Mammary epithelial cell (primary cell): Measurements from ENCODE around the gene SCUBE3.

Experiments used
- CTCF ChIP-seq, 2 donors: IDR thresholded peaks in 1 of 2; conservative IDR thresholded peaks in 1 of 2; 2 replicates each; pipeline ENCODE4 v1.5.1; 2011 to 2012; ENCODE audit warnings: inconsistent platforms in 2 of 2, low read length in 2 of 2, mild to moderate bottlenecking in 2 of 2, control low read depth in 1 of 2, low read depth in 1 of 2; ENCODE audit not compliant: insufficient read depth in 1 of 2; ENCODE audit errors: extremely low read depth in 1 of 2
- EZH2 ChIP-seq: IDR thresholded peaks from 2 replicates; pipeline ENCODE4 v1.6.1; 2012; ENCODE audit warnings: low read length, inconsistent platforms, borderline replicate concordance

GRCh38 chr6:35219683-35220326 lies 6.0 kb downstream of the SCUBE3 start:
- TF ChIP-seq CTCF (conservative IDR thresholded peaks at IDR 0.05 in 1 of 2, IDR thresholded peaks at IDR 0.05 in 1 of 2; ENCODE audit: extremely low read depth in 1 of 2, insufficient read depth in 1 of 2, low read depth in 1 of 2, low read length in 2 of 2) (no peak), EZH2 (no peak)
